GM18858 (cell line): ENCODE measurements around the gene NRP1.
"Not testable (repeated sequence)": the region's sequence is repeated elsewhere in the genome, so short reads cannot be mapped to it uniquely, and the experiment has no call there.

Experiments used
- ATAC-seq: cut with Tn5 transposase; IDR thresholded peaks from one replicate; pipeline ENCODE4 v1.9.1; 2021; ENCODE audit not compliant: unreplicated experiment

Gene NRP1

DNA sequence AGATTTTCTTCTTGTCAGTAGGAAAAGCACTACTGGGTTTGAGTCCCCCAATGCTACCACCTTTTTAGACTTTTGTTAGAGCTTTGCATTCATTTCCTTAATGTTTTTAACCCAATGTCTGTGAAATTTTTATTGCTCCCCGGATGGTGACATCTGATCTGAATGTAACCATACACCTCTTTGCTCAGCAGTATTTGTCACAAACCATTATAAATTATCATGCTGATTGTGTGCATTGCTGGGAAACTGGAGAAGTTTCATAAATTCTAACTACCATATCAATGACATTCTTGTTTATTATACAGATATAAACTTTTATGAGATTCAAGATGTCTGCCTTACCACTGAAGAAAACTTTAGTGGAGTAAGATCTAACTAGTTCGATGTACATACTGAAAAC, 8.5 kb downstream of the NRP1 start:
- ATAC-seq, result no peak

- no peak for ATAC-seq
Observed at GRCh38 chr10:33323721-33324120, 10.7 kb downstream of the NRP1 start.

DNA sequence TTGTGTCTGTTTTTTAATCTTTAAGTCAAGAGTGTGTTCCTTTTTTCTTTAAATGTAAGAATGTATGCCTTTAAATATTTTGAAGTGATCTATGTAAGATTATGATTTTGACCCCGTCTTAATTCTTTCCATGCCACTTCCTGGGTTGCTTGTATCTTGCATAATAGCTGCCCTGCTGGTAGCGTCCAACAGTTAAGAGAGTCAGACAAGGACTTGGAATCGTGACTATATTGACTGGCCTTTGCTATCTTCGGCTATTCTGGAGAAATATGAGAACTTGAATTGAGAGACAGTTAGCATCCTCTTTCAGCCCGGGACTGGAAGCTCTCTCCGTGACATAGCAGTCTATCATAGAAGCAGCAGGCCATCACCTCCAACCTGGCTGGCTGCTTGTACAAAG, 13.0 kb downstream of the NRP1 start:
- no peak for ATAC-seq

- ATAC-seq, result no peak
Observed at GRCh38 chr10:33320288-33320687, 14.2 kb downstream of the NRP1 start.

DNA sequence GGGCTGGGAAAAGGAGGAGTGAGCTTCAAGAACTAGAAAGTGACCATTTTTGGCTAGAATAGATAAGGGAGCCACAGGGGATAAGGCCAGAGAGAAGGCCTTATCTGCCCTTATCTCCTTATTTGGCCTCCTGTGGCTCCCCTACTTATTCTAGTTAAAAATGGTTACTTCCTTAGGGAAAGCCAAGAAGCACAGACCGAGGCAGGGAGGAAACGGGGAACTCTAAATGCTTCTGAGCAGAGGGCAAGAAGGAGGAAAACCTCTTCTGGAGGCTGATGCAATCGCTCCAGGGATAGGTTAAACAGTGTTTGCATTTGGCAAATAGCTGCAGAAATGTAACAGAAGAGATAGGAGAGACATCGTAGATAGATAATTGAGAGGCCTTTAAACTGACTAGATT, 18.6 kb downstream of the NRP1 start:
- no peak for ATAC-seq

DNA sequence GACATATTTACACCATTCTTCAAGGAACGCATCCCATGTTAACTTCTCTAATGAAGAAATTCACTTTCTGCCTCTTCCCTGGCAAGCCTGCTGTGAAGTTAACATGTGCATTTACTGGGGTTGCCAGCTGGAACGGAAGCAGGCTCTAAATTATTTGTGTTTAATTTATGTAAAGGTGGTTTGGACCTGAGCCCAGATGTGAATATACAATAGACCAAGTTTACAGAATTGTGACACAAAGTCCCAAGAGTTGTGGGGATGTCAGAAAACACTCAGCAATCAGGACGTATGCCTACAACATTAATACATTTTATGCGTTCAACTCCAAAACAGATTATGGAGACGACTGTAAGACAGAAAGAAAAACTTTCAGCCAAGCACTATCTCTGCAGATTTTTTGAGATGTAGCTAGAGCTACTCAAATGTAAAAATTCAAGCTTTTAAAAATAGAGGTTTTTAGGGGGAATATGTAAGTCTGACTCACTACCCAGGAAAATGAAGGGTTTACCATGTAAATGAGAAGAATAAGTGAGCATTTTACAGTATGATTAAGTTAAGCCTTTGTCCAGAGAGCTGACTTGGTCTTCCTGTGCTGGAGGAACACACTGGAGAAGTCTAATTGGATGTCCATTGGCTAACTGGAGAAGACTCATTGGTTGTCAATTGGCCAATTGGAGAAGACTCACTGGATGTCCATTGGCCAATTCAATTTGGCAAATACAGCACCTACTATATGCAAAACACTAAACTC, 19.5 kb downstream of the NRP1 start:
- ATAC-seq, result no peak

DNA sequence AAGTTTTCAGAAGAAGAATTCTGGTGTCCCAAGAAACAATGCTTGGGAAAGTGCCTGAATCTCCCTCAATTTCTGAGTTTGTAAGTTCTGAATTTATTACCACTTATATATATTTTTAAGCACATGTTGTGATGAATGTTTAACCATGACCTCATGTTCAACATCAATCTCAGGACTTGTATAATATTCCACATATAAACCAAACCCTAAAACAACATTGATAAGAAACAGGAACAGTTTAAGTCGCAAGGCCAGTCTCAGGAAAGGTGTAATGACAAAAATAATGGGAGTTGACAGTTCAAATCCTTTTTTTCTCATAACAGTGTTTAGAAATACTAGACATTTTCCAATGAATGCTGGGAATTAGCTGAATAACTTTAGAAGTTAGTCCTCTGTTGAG, 22.8 kb downstream of the NRP1 start:
- no peak for ATAC-seq

DNA sequence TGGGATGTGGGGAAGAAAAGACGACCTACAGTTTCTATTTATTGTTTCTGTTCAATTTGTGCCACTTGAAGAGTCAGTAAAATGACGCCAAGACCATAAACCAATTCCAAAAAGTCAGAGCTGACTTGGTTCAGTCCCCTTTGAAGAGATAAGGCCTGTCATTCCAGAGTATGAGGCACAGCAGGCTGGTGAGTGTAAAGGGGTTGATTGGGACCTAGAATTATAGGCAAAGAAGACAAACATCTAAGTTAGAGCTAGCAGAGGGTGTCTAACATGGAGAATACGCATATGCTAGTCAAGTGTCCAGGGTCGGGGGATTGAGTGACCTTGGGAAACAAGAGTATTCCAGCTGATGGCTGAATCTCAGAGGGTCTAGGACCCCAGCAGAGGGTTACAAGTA, 23.6 kb downstream of the NRP1 start:
- ATAC-seq, result no peak

GRCh38 chr10:33309406-33309805, 25.1 kb downstream of the NRP1 start:
- ATAC-seq, result no peak

DNA sequence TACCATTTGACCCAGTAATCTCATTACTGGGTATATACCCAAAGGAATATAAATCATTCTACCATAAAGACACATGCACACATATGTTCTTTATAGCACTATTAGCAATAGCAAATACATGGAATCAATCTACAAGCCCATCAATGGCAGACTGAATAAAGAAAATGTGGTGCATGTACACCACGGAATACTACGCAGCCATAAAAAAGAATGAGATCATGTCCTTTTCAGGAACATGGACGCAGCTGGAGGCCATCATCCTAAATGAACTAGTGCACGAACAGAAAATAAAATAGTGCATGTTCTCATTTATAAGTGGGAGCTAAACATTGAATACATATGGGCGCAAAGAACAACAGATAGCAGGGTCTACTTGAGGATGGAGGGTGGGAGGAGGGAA, 26.6 kb downstream of the NRP1 start:
- no peak for ATAC-seq

GRCh38 chr10:33306701-33307519, 27.6 kb downstream of the NRP1 start:
- no peak for ATAC-seq

DNA sequence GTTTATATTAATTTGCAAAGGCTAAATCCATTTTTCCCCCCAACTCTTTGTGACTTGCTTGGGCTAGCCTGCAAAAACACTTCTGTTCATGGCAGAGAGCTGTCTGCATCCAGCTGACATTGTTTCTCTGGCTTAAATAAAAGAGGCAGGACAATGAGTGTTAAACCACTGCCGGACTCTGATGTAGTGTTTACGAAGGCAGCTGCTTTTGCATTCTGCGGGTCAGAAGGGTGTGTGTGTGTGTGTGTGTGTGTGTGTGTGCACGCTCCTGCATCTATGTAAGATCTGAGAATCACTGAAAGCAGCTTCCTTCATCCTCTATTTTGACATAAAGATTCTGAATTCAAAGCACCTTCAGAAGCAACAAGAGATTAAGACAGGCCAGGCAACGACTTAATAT, 28.3 kb downstream of the NRP1 start:
- ATAC-seq, result no peak

- ATAC-seq, result no peak
Observed at GRCh38 chr10:33304423-33305225, 29.8 kb downstream of the NRP1 start.

DNA sequence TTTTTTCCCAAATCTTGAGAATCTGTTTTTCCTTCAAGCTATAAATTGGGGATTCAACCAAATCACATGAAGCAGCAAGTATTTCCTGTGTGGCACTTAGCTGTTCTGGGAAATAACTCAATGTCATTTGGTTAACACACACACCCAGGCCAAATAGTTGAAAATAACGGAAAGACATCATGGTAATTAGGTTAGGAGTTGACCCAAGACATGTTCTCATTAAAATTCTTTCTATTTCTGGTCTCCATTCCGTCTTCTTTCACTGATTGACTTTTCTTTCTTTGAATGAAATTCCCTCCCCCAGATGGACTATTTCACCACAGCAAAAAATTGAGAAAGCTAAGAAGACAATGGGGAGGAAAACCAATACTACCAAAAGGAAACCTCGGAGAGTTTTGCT, 30.5 kb downstream of the NRP1 start:
- ATAC-seq, result no peak

GRCh38 chr10:33302208-33302829, 32.1 kb downstream of the NRP1 start:
- no peak for ATAC-seq

DNA sequence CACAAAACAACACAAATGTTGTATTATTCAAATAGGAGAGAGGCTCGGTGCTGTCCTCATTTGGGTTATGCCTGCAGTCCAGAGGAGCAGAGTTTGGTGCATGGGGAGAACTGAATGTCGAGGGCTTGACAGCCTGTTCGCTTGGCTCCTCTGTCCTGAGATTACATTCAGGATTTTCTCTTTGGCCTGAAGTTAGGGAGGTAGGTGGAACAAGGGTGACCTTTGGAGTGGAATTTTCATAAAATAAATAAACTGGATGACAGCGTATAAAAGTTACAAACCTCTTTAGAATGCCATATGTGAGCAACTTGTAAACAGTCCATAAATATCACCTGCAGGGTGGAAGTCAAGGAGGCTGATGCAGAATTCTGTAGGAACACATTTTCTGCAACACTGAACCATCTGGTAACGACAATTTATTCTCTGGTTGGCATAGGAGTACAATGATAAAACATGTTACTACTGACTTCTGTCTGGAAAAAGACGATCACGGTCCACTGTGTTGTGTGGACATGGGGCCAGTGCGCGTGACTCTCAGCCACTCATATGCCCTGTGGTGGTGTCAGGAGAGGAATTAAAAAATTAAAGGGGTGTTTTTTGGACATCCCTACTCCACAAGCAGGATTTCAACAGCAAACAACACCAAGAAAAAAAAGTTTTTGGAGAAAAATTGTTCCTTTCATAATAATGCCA, 33.2 kb downstream of the NRP1 start:
- no peak for ATAC-seq

DNA sequence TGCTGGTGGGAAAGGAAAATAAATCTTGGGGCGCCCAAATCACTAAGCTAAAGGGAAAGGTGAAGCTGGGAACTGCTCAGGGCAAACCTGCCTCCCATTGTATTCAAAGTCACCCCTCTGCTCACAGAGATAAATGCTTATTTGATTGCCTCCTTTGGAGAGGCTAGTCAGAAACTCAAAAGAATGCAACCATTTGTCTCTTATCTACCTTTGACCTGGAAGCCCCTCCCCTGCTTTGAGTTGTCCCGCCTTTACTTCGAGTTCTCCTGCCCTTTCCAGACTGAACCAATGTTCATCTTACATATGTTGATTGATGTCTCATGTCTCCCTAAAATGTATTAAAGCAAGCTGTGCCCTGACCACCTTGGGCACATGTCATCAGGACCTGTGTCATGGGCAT, 33.9 kb downstream of the NRP1 start:
- not testable (repeated sequence) for ATAC-seq

GRCh38 chr10:33298893-33299292, 35.6 kb downstream of the NRP1 start:
- no peak for ATAC-seq

DNA sequence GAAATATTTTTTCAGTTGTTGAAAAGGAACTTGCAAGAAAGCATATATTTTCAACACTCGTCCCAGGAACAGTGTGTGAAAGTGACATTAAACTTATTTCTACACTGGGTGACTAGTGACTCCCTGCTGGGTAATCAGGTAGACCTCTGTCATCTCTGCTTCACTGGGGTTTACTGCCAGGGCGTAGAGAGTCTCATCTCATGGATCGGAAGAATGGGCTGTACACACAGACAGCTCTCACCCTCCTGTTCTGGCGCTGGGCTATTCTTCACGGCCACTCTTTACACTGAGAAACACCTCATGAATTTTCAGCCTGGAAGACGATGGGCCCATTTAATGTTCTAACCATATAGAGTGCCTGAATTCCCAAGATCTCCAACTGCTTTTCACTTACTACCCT, 36.4 kb downstream of the NRP1 start:
- no peak for ATAC-seq

DNA sequence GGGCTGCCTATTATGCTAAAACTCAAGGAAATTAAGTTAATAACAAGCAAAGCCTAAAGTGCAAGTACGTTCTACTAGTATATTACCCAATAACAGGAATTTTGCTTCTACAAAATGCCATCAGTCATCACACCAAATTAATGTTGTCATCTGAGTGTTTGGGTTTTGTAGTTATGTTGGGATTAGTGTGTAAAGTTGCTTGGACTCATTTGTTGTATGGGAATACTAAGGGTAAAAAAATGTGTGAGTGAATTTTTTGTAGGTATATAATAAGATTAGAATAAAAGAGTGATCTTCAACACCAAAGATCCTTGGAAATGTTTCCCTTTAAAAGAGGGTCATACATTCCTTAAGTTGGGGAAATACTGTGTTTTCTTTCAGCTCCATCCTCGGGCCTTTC, 38.6 kb downstream of the NRP1 start:
- ATAC-seq, result no peak
